ENCODE measurements around the gene CYTH3. TPM values are rescaled to one million over a fixed set of nuclear protein-coding genes. Genes with fewer than 3 reads are reported as not detected.

Gene CYTH3
- total RNA-seq, 1 donor from 2014 or later = 17.2 TPM

DNA sequence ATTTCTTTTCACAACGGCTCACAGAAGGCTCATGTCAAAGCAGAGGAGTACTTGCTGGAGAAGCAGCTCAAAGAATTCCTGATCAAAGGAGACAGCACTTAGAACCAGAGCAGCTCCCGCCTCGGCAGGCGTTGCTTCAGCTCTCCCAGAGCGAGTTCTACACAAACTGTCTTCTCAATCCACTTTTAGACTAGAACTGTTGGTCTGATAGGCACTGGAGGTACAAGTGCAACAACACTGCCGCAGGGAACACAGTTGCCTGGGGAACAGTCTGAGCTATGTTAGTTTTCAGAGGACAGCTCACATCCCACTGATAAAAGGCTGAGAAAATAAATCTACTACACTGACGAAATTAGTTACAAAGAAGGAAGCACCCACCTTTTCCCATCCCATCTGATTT, 35.4 kb downstream of the CYTH3 start:
- H3K9me3 Mint-ChIP-seq (ENCODE audit: low read depth) = no peaks in the 10 kb centered on the region
- DNase-seq (ENCODE audit: low spot score, unreplicated experiment) = no peak
- H3K4me1 Mint-ChIP-seq (ENCODE audit: low read depth) = peaks cover 7% of the 10 kb centered on the region
- H3K27ac Mint-ChIP-seq = no peak overlapping the region
- H3K36me3 Mint-ChIP-seq (ENCODE audit: insufficient read depth) = peaks cover 2% of the 10 kb centered on the region
- H3K4me3 Mint-ChIP-seq (ENCODE audit: low read depth) = no peak overlapping the region
- TF ChIP-seq, protein P1, sequence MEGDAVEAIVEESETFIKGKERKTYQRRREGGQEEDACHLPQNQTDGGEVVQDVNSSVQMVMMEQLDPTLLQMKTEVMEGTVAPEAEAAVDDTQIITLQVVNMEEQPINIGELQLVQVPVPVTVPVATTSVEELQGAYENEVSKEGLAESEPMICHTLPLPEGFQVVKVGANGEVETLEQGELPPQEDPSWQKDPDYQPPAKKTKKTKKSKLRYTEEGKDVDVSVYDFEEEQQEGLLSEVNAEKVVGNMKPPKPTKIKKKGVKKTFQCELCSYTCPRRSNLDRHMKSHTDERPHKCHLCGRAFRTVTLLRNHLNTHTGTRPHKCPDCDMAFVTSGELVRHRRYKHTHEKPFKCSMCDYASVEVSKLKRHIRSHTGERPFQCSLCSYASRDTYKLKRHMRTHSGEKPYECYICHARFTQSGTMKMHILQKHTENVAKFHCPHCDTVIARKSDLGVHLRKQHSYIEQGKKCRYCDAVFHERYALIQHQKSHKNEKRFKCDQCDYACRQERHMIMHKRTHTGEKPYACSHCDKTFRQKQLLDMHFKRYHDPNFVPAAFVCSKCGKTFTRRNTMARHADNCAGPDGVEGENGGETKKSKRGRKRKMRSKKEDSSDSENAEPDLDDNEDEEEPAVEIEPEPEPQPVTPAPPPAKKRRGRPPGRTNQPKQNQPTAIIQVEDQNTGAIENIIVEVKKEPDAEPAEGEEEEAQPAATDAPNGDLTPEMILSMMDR (IDR thresholded peaks at IDR 0.05; ENCODE audit: unreplicated experiment) = no peak
- peaks cover 83% of the 10 kb centered on the region for H3K27me3 Mint-ChIP-seq

DNA sequence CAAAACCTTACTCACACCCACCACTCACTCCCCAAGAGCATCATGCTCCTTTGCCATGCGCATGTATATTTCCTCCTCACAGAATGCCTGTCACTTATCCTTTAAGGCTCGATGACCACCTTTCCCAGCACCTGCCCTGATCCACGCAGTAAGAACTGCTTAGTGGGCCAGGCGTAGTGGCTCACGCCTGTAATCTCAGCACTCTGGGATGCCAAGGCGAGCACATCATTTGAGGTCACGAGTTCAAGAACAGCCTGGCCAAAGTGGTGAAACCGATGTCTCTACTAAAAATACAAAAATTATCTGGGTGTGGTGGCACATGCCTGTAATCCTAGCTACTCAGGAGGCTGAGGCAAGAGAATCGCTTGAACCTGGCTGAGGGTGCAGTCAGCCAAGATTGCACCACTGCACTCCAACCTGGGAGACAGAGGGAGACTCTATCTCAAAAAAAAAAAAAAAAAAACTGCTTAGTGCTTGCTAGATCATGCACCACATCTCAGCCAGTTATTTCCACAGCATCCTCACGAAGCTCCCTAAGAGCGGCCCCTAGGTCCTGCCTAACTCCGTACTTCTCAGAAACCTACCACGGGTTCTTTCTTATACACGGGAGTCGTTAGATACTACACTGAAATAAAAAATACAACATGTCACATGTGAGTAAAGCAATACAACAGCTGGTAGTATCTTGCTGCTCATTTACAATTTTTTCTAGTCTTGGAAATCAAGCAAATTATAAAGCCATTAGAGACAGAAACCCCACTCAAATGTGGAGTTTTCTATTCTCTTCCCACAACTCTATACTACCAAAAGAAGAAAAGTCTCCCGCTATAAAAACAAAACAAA, 37.2 kb downstream of the CYTH3 start:
- Mint-ChIP-seq H3K36me3 (ENCODE audit: insufficient read depth) (no peaks in the 10 kb centered on the region), H3K4me3 (ENCODE audit: low read depth) (no peak overlapping the region), H3K27me3 (peaks cover 80% of the 10 kb centered on the region), H3K4me1 (ENCODE audit: low read depth) (peaks cover 10% of the 10 kb centered on the region), H3K9me3 (ENCODE audit: low read depth) (no peaks in the 10 kb centered on the region), H3K27ac (no peak overlapping the region)
- TF ChIP-seq, protein P1 (IDR thresholded peaks at IDR 0.05; ENCODE audit: unreplicated experiment) = no peak
- no peak for DNase-seq (ENCODE audit: low spot score, unreplicated experiment)

DNA sequence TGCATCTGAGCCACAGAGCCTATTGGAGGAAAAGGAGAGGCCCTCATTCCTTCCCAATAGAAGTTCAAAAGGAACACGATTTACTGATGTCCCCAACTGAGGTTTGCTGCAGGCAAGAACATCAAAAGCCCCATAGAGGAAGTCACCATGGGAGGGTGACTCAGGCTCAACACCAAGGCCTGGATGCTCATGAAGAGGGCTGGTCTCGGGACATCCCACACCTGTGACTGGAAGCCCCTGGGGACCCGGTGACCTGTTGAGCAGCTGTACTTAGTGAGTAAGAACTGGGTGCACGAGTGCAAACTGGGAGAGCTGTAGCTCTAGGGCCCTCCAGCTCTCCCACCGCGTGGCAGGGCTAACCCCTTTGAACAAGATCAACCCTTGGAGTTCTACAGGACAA, 38.0 kb downstream of the CYTH3 start:
- DNase-seq (ENCODE audit: low spot score, unreplicated experiment) = no peak
- Mint-ChIP-seq H3K4me1 (ENCODE audit: low read depth) (peaks cover 10% of the 10 kb centered on the region), H3K27ac (no peak overlapping the region), H3K4me3 (ENCODE audit: low read depth) (no peak overlapping the region), H3K27me3 (peaks cover 76% of the 10 kb centered on the region), H3K9me3 (ENCODE audit: low read depth) (no peaks in the 10 kb centered on the region), H3K36me3 (ENCODE audit: insufficient read depth) (no peaks in the 10 kb centered on the region)
- TF ChIP-seq, protein P1 (IDR thresholded peaks at IDR 0.05; ENCODE audit: unreplicated experiment) = no peak

DNA sequence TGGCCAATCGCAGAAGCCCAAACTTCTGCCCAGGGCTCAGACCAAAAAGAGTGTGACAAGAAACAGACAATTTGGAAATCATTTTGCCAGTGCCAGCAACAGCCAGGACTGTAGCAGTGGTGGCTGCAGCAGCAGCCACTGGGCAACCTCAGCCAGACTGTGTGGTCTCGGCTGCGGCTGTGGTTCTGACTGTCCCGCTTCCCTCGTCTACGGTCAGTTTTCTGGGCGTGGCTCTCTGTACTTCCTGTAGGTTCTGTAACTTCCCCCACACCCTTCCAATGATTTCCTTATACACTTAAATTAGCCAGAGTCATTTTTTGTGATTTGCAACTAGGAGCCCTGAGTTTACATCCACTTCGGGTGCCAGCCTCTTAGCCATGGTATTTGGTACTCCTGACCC, 39.9 kb downstream of the CYTH3 start:
- Mint-ChIP-seq H3K36me3 (ENCODE audit: insufficient read depth) (no peaks in the 10 kb centered on the region), H3K27me3 (peaks cover 62% of the 10 kb centered on the region), H3K4me1 (ENCODE audit: low read depth) (peaks cover 16% of the 10 kb centered on the region), H3K9me3 (ENCODE audit: low read depth) (no peaks in the 10 kb centered on the region), H3K4me3 (ENCODE audit: low read depth) (no peak overlapping the region), H3K27ac (no peak overlapping the region)
- TF ChIP-seq, protein P1 (IDR thresholded peaks at IDR 0.05; ENCODE audit: unreplicated experiment) = no peak
- no peak for DNase-seq (ENCODE audit: low spot score, unreplicated experiment)

DNA sequence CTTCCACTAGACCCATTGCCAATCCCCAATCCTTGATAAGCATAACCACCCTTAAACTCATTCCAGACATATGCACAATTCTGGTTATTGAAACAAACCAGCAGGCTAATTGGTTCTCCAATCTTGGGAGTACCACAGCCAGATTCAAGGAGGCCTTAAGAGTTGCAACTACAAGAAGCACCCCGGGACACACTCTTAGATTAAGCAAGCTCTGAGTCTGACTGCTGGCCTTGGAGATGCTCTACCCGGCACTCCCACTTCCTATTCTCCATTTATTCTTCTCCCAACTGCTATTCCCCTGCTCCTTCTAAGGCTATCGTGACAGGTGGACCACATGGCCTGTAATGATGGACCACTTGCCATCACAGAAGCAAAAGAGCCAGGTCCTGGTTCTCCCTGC, 40.3 kb downstream of the CYTH3 start:
- Mint-ChIP-seq H3K9me3 (ENCODE audit: low read depth) (no peaks in the 10 kb centered on the region), H3K36me3 (ENCODE audit: insufficient read depth) (no peaks in the 10 kb centered on the region), H3K27ac (no peak overlapping the region), H3K27me3 (peaks cover 59% of the 10 kb centered on the region), H3K4me1 (ENCODE audit: low read depth) (peaks cover 18% of the 10 kb centered on the region), H3K4me3 (ENCODE audit: low read depth) (no peak overlapping the region)
- TF ChIP-seq, protein P1 (IDR thresholded peaks at IDR 0.05; ENCODE audit: unreplicated experiment) = no peak
- DNase-seq (ENCODE audit: low spot score, unreplicated experiment) = no peak
